CD4-positive, alpha-beta T cell (primary cell): ENCODE data around the gene STX4. TPM values are rescaled to one million over a fixed set of nuclear protein-coding genes. Genes with fewer than 3 reads are reported as not detected.

Source experiments
- ATAC-seq: fragments of 200-7000 bp; cut with Tn5 transposase; one replicate; pipeline ENCODE4 v1.10.0; 2022; ENCODE audit warnings: mild to moderate bottlenecking; ENCODE audit not compliant: poor library complexity
- CTCF ChIA-PET: fragments of 350-600 bp; sonication (Branson Sonifier 250); formaldehyde crosslinking; loops from one replicate; lab custom pipeline; 2021; ENCODE audit warnings: antibody characterized with exemption, inconsistent platforms; lab: Charles Lee
- POLR2A ChIA-PET: fragments of 350-600 bp; sonication (Branson Sonifier 250); formaldehyde crosslinking; loops from one replicate; lab custom pipeline; 2021; ENCODE audit warnings: antibody characterized with exemption, inconsistent platforms; lab: Charles Lee
- DNase-seq, 14 experiments: peaks; one replicate each; pipeline ENCODE4 v3.0.0-alpha.2; 2013 to 2020; ENCODE audit warnings: mixed read lengths in 2 of 14
- H3K27ac ChIP-seq, 2 donors: one replicate each; pipeline versions ENCODE4 v1.5.1 to v1.7.0; 2013; ENCODE audit warnings: low read length in 2 of 2, low read depth in 1 of 2, mild to moderate bottlenecking in 1 of 2
- H3K27me3 ChIP-seq, 2 experiments: 1 replicate in 1 of 2; 2 replicates in 1 of 2; pipeline versions ENCODE4 v1.6.1 to v1.7.0; 2013; ENCODE audit warnings: low read length in 2 of 2, control low read depth in 1 of 2, mild to moderate bottlenecking in 1 of 2, moderate library complexity in 1 of 2; ENCODE audit not compliant: insufficient read depth in 2 of 2, control insufficient read depth in 1 of 2
- H3K36me3 ChIP-seq: one replicate; pipeline ENCODE4 v1.6.1; 2013; ENCODE audit warnings: low read length, control low read depth; ENCODE audit not compliant: insufficient read depth
- H3K4me1 ChIP-seq: one replicate; pipeline ENCODE4 v1.6.1; 2013; ENCODE audit warnings: low read length, control low read depth; ENCODE audit not compliant: insufficient read depth
- H3K4me3 ChIP-seq: one replicate; pipeline ENCODE4 v1.5.1; 2013; ENCODE audit warnings: mild to moderate bottlenecking, low read length, moderate library complexity
- H3K9me3 ChIP-seq, 2 experiments: 1 replicate in 1 of 2; 2 replicates in 1 of 2; pipeline versions ENCODE4 v1.6.1 to v1.7.0; 2013; ENCODE audit warnings: low read length in 2 of 2, mild to moderate bottlenecking in 2 of 2, control low read depth in 1 of 2, moderate library complexity in 1 of 2; ENCODE audit not compliant: control insufficient read depth in 1 of 2, insufficient read depth in 1 of 2
- H3K27ac Mint-ChIP-seq: one replicate; pipeline ENCODE4 v1.8.0; 2020; ENCODE audit warnings: mixed read lengths
- H3K27me3 Mint-ChIP-seq: one replicate; pipeline ENCODE4 v1.8.0; 2021; ENCODE audit warnings: mixed read lengths
- H3K36me3 Mint-ChIP-seq: one replicate; pipeline ENCODE4 v1.8.0; 2021; ENCODE audit warnings: low read depth, mixed read lengths
- H3K4me1 Mint-ChIP-seq: one replicate; pipeline ENCODE4 v1.8.0; 2021; ENCODE audit warnings: low read depth, mixed read lengths
- H3K4me3 Mint-ChIP-seq: one replicate; pipeline ENCODE4 v1.8.0; 2020; ENCODE audit warnings: mild to moderate bottlenecking, mixed read lengths
- H3K9me3 Mint-ChIP-seq: one replicate; pipeline ENCODE4 v1.8.0; 2020; ENCODE audit warnings: mixed read lengths
- intact Hi-C, 2 experiments: fragments of 100-400 bp; cut with DNase I in 1 of 2; cut with micrococcal nuclease in 1 of 2; formaldehyde crosslinking; loops; one replicate each; pipeline versions ENCODE4 v1.15.1 to v1.9.0; 2023 to 2025; cut with DNase I, micrococcal nuclease
- total RNA-seq, 174 experiments: library from RNA in 2 of 174; stranded (reverse) in 2 of 174; gene quantifications; one replicate each; pipeline ENCODE4 v1.2.3 and lab custom pipeline; 2021 to 2026
- TF ChIP-seq, protein P1 (sequence below): fragments of 200-600 bp; IDR thresholded peaks from one replicate; pipeline ENCODE4 v1.8.0; 2022; ENCODE audit warnings: antibody characterized with exemption, mild to moderate bottlenecking

The STX4 gene
- total RNA-seq, 2 experiments from 2014 or later = 54.1 to 55.2 TPM

DNA sequence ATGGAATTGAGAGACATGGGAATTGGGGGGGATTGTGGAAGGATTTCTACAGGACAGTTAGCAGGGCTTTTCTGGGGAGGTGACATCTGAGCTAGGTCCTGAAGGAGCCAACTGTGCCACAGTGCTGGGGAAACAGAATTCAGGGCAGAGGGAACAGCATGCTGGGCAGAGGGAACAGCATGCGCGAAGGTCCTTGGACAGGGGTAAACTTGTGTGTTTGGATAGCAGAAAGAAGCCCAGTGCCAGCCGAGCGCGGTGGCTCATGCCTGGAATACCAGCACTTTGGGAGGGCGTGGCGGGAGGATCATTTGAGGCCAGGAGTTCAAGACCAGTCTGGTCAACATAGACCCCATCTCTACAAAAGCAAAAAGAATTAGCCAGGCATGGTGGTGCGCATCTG is 26.8 kb upstream of the STX4 start:
- Histone ChIP-seq H3K4me3 (no peak overlapping the region), H3K27ac (no peak overlapping the region), H3K36me3 (no peaks in the 10 kb centered on the region), H3K9me3 (no peaks in the 10 kb centered on the region), H3K27me3 (peaks cover 2 to 4% of the 10 kb centered on the region in 2 experiments), H3K4me1 (peaks cover 9% of the 10 kb centered on the region)
- Mint-ChIP-seq H3K27me3 (peaks cover 7% of the 10 kb centered on the region), H3K4me3 (peak overlapping the region; percentile 9), H3K36me3 (no peaks in the 10 kb centered on the region), H3K27ac (no peak overlapping the region), H3K4me1 (peaks cover 15% of the 10 kb centered on the region), H3K9me3 (no peaks in the 10 kb centered on the region)
- DNase-seq (no peak), ATAC-seq (no peak)
- POLR2A ChIA-PET = no interaction called here
- intact Hi-C loops = no loop called here
- CTCF ChIA-PET = no interaction called here
- TF ChIP-seq, protein P1, sequence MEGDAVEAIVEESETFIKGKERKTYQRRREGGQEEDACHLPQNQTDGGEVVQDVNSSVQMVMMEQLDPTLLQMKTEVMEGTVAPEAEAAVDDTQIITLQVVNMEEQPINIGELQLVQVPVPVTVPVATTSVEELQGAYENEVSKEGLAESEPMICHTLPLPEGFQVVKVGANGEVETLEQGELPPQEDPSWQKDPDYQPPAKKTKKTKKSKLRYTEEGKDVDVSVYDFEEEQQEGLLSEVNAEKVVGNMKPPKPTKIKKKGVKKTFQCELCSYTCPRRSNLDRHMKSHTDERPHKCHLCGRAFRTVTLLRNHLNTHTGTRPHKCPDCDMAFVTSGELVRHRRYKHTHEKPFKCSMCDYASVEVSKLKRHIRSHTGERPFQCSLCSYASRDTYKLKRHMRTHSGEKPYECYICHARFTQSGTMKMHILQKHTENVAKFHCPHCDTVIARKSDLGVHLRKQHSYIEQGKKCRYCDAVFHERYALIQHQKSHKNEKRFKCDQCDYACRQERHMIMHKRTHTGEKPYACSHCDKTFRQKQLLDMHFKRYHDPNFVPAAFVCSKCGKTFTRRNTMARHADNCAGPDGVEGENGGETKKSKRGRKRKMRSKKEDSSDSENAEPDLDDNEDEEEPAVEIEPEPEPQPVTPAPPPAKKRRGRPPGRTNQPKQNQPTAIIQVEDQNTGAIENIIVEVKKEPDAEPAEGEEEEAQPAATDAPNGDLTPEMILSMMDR = no peak

GRCh38 chr16:31007684-31008083 is 25.7 kb upstream of the STX4 start:
- CTCF ChIA-PET = no interaction called here
- intact Hi-C loops = no loop called here
- H3K4me1 Mint-ChIP-seq = peaks cover 23% of the 10 kb centered on the region
- Histone ChIP-seq H3K27ac (no peak overlapping the region), H3K9me3 (no peaks in the 10 kb centered on the region), H3K36me3 (no peaks in the 10 kb centered on the region), H3K4me3 (no peak overlapping the region), H3K4me1 (peaks cover 9% of the 10 kb centered on the region), H3K27me3 (peaks cover 2 to 13% of the 10 kb centered on the region in 2 experiments)
- TF ChIP-seq, protein P1 = no peak
- no peak for ATAC-seq
- no peaks in the 10 kb centered on the region for H3K9me3 Mint-ChIP-seq
- DNase-seq = no peak
- POLR2A ChIA-PET = no interaction called here
- peaks cover 15% of the 10 kb centered on the region for H3K27me3 Mint-ChIP-seq
- H3K36me3 Mint-ChIP-seq = no peaks in the 10 kb centered on the region
- H3K4me3 Mint-ChIP-seq = no peak overlapping the region
- no peak overlapping the region for H3K27ac Mint-ChIP-seq

GRCh38 chr16:31008149-31008548 is 25.2 kb upstream of the STX4 start:
- Mint-ChIP-seq H3K4me3 (no peak overlapping the region), H3K27ac (no peak overlapping the region), H3K27me3 (peaks cover 19% of the 10 kb centered on the region), H3K4me1 (peaks cover 23% of the 10 kb centered on the region), H3K9me3 (no peaks in the 10 kb centered on the region), H3K36me3 (no peaks in the 10 kb centered on the region)
- intact Hi-C loops = no loop called here
- Histone ChIP-seq H3K4me3 (no peak overlapping the region), H3K36me3 (no peaks in the 10 kb centered on the region), H3K9me3 (no peaks in the 10 kb centered on the region), H3K27ac (no peak overlapping the region), H3K4me1 (peaks cover 9% of the 10 kb centered on the region), H3K27me3 (peaks cover 2 to 13% of the 10 kb centered on the region in 2 experiments)
- POLR2A ChIA-PET = no interaction called here
- ATAC-seq (no peak), DNase-seq (no peak)
- CTCF ChIA-PET = interaction anchor here (0.8 kb wide), 1 partner anchor 134 kb away, joined by 3 read pairs; no protein-coding TSS in a partner anchor
- TF ChIP-seq, protein P1 = no peak
